Panc1 (cell line): ENCODE data around the gene ISOC2. TPM values are rescaled to one million over a fixed set of nuclear protein-coding genes. Genes with fewer than 3 reads are reported as not detected.
"Not testable (repeated sequence)": the region's sequence is repeated elsewhere in the genome, so short reads cannot be mapped to it uniquely, and the experiment has no call there.

ENCODE experiments used
- ATAC-seq: fragments of 200-7000 bp; cut with Tn5 transposase; 2 replicates; pipeline ENCODE4 v1.9.1; 2020; ENCODE audit warnings: mild to moderate bottlenecking, moderate library complexity
- BruUV-seq: library from RNA; stranded (reverse); fragments of 400-500 nt; replicated peaks from 2 replicates; lab custom pipeline; 2021; lab: Mats Ljungman, UMichigan
- CTCF ChIA-PET: fragments of 300-600 bp; sonication (Branson Sonifier 250); formaldehyde crosslinking; loops from one replicate; lab custom pipeline; 2022; ENCODE audit warnings: antibody characterized with exemption; lab: Charles Lee
- POLR2A ChIA-PET: fragments of 300-600 bp; sonication (Branson Sonifier 250); formaldehyde crosslinking; loops from one replicate; lab custom pipeline; 2022; ENCODE audit warnings: antibody characterized with exemption; lab: Charles Lee
- DNase-seq: peaks from one replicate; pipeline ENCODE4 v3.0.0-alpha.2; 2010; ENCODE audit warnings: low read depth, low spot score
- H3K27ac ChIP-seq: 2 replicates; pipeline ENCODE4 v1.5.1; 2011; ENCODE audit warnings: mild to moderate bottlenecking, low read length, inconsistent platforms
- H3K27me3 ChIP-seq: fragments of 200-500 bp; sonication (Bioruptor generic); 2 replicates; pipeline ENCODE4 v1.6.0; 2014; ENCODE audit warnings: low read length, inconsistent platforms; ENCODE audit not compliant: control insufficient read depth, insufficient read depth
- H3K36me3 ChIP-seq: fragments of 200-500 bp; sonication (Bioruptor generic); 2 replicates; pipeline ENCODE4 v1.5.1; 2014; ENCODE audit warnings: inconsistent platforms, mild to moderate bottlenecking, low read length, moderate library complexity; ENCODE audit not compliant: control insufficient read depth, insufficient read depth
- H3K4me1 ChIP-seq: 2 replicates; pipeline ENCODE4 v1.5.1; 2011; ENCODE audit warnings: inconsistent platforms, mild to moderate bottlenecking, low read length, moderate library complexity; ENCODE audit not compliant: control insufficient read depth, insufficient read depth
- H3K4me3 ChIP-seq, 2 experiments: 2 replicates each; pipeline ENCODE4 v1.5.1; 2011 to 2012; ENCODE audit warnings: low read depth in 2 of 2, low read length in 2 of 2, mild to moderate bottlenecking in 2 of 2, inconsistent platforms in 1 of 2, moderate library complexity in 1 of 2
- H3K9me3 ChIP-seq: fragments of 200-500 bp; sonication (Bioruptor generic); 2 replicates; pipeline ENCODE4 v1.5.1; 2014; ENCODE audit warnings: low read depth, mild to moderate bottlenecking, inconsistent platforms, low read length, moderate library complexity; ENCODE audit not compliant: control insufficient read depth, insufficient read depth
- POLR2AphosphoS5 ChIP-seq: IDR thresholded peaks from 2 replicates; pipeline ENCODE4 v1.6.1; 2012; ENCODE audit warnings: mild to moderate bottlenecking, low read depth, low read length, moderate library complexity
- SIN3A ChIP-seq: IDR thresholded peaks from 2 replicates; pipeline ENCODE4 v1.6.1; 2012; ENCODE audit warnings: low read depth, mild to moderate bottlenecking, low read length, moderate library complexity, borderline replicate concordance; ENCODE audit not compliant: insufficient read depth
- TCF7L2 ChIP-seq: IDR thresholded peaks from 2 replicates; pipeline ENCODE4 v1.6.1; 2011; ENCODE audit warnings: mild to moderate bottlenecking, low read depth, low read length, inconsistent platforms
- in situ Hi-C: cut with HindIII; loops from 2 replicates; pipeline ENCODE4 v1.10.0; 2016; ENCODE audit warnings: low sequenced_read_pairs, low pct_unique_long_range_greater_than_20kb
- intact Hi-C: fragments of 100-400 bp; cut with micrococcal nuclease; formaldehyde crosslinking; loops from one replicate; pipeline ENCODE4 v1.10.0; 2022; ENCODE audit not compliant: unreplicated experiment
- total RNA-seq: library from RNA; stranded (reverse); gene quantifications from one replicate; pipeline ENCODE4 v1.2.1, GENCODE V29; 2021; ENCODE audit not compliant: unreplicated experiment
- TF ChIP-seq, protein P1 (sequence below), 2 experiments: IDR thresholded peaks; 2 replicates each; pipeline ENCODE4 v1.6.1; 2011 to 2012; ENCODE audit warnings: low read depth in 2 of 2, control low read depth in 1 of 2, low read length in 1 of 2, mild to moderate bottlenecking in 1 of 2, moderate library complexity in 1 of 2; ENCODE audit not compliant: insufficient read depth in 1 of 2

ISOC2 gene
- total RNA-seq, 1 experiment from 2014 or later, result 150 TPM

DNA sequence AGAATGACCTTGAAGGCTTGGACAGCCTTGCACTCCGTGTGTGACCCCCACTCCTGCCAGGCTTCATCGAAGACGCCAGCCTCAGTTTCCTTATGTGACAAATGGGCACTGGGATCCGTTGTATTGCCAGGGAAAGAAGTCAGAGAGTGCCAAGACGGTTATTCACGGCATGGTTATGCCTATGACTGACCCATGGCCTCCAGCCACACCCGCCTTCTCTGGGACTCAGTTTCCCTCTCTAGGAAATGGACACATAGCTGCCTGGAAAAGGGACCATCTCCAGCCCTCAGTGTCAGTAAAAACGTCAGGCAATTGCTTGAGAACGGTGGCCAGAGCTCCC lies 52.9 kb downstream of the ISOC2 start:
- POLR2A ChIA-PET, result no interaction called here
- DNase-seq (no peak), ATAC-seq (no peak)
- CTCF ChIA-PET, result no interaction called here
- Histone ChIP-seq H3K4me3 (peak overlapping the region; percentile 85 to 88), H3K27ac (peak overlapping the region; percentile 100), H3K36me3 (peaks cover 18% of the 10 kb centered on the region), H3K4me1 (peaks cover 23% of the 10 kb centered on the region), H3K27me3 (no peaks in the 10 kb centered on the region), H3K9me3 (peaks cover 6% of the 10 kb centered on the region; the same call in 1 of the 2 replicates)
- TF ChIP-seq TCF7L2, result 0 out of 2 replicates have a peak, but pooled peaks have one; percentile 14
- no peak for TF ChIP-seq SIN3A
- TF ChIP-seq, protein P1, sequence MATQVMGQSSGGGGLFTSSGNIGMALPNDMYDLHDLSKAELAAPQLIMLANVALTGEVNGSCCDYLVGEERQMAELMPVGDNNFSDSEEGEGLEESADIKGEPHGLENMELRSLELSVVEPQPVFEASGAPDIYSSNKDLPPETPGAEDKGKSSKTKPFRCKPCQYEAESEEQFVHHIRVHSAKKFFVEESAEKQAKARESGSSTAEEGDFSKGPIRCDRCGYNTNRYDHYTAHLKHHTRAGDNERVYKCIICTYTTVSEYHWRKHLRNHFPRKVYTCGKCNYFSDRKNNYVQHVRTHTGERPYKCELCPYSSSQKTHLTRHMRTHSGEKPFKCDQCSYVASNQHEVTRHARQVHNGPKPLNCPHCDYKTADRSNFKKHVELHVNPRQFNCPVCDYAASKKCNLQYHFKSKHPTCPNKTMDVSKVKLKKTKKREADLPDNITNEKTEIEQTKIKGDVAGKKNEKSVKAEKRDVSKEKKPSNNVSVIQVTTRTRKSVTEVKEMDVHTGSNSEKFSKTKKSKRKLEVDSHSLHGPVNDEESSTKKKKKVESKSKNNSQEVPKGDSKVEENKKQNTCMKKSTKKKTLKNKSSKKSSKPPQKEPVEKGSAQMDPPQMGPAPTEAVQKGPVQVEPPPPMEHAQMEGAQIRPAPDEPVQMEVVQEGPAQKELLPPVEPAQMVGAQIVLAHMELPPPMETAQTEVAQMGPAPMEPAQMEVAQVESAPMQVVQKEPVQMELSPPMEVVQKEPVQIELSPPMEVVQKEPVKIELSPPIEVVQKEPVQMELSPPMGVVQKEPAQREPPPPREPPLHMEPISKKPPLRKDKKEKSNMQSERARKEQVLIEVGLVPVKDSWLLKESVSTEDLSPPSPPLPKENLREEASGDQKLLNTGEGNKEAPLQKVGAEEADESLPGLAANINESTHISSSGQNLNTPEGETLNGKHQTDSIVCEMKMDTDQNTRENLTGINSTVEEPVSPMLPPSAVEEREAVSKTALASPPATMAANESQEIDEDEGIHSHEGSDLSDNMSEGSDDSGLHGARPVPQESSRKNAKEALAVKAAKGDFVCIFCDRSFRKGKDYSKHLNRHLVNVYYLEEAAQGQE (IDR thresholded peaks at IDR 0.05; ENCODE audit: insufficient read depth in 1 of 2, low read depth in 2 of 2, low read length in 1 of 2), result no peak
- in situ Hi-C loops, result no loop called here
- intact Hi-C loops, result no loop called here
- BruUV-seq, result no TSS peak

DNA sequence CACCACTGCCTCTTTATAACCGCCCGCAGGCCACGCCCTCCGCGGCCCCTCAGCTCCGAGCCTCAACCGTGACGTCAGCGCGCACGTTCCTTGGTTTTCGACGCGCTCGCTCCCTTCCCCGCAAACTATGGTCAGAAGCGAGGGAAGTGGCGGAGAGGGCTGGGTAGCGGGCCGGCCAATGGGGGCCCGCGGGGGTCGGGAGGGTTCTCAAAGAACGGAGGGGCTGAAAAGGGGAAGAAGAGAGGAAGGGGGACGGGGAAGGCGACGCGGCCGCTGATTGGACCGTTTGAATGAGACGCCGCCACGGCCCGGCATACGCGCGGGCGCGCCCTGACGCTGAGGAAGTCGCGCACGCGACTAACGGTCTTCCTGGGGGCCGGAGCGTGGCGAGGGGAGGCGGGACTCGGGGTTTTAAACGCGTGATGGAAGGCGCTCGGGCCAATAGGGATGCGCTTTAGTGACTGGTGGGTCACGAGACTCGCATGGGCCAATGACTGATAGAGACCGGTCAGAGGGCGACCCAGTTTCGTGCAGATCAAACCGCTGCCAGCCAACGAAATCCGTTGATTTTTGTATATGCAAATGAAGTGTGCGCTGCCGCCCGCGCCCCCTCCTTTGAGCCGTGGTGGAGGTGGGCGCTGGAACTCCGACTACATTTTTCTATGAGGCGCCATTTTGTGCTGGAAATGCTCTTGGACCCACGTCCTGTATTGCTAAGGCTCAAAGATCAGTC lies 53.5 kb downstream of the ISOC2 start:
- DNase-seq (peak; percentile 95), ATAC-seq (peak; percentile 92)
- CTCF ChIA-PET, result interaction anchor here (0.7 kb wide), 1 partner anchor 120 kb away, joined by 5 read pairs; no protein-coding TSS in a partner anchor

DNA sequence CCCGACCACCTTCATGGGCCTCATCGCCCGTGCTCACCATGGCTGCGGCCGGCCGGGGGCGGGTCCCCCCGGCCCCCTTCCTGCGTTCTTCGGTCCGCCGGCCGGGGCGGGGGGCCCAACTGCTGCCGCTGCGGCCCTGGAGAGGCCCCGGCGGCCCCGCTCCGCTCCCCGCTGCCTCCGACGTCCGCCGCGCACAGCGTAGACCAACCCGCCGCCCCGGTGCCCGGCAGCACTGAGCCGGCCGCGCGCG lies 54.0 kb downstream of the ISOC2 start, which contains the start of gene UBE2S:
UBE2S (minus strand) TSS at position 239 of the 250 bp plus-strand sequence; CDS start at position 40, 199 bp downstream.
- in situ Hi-C loops, H3K27me3 ChIP-seq, H3K9me3 ChIP-seq, intact Hi-C loops, BruUV-seq, DNase-seq: not testable (repeated sequence)
- Histone ChIP-seq H3K36me3 (peaks cover 24% of the 10 kb centered on the region), H3K27ac (peak within 1 kb of the TSS; percentile 100), H3K4me1 (peaks cover 29% of the 10 kb centered on the region), H3K4me3 (peak within 1 kb of the TSS; percentile 85 to 88)
- peak; percentile 98 for TF ChIP-seq POLR2AphosphoS5
- POLR2A ChIA-PET, result interaction anchor here (0.6 to 0.7 kb wide), 3 partner anchors 10 to 192 kb away, joined by 3 to 9 read pairs (median 7); partner anchors contain the start of gene FIZ1
- ATAC-seq, result peak; percentile 28; the same call in 1 of the 2 replicates
- CTCF ChIA-PET, result interaction anchor here (0.7 kb wide), 1 partner anchor 119 kb away, joined by 5 read pairs; no protein-coding TSS in a partner anchor

More for the DNA sequence above, 53.5 kb downstream of the ISOC2 start:
- peaks cover 6% of the 10 kb centered on the region; the same call in 1 of the 2 replicates for H3K9me3 ChIP-seq
- H3K4me1 ChIP-seq, result peaks cover 26% of the 10 kb centered on the region
- TF ChIP-seq TCF7L2 (peak; percentile 85), SIN3A (no peak)
- H3K36me3 ChIP-seq, result peaks cover 20% of the 10 kb centered on the region
- intact Hi-C loops, result no loop called here
- no peaks in the 10 kb centered on the region for H3K27me3 ChIP-seq
- peak overlapping the region; percentile 100 for H3K27ac ChIP-seq
- BruUV-seq, result TSS peak; percentile 87
- POLR2A ChIA-PET, result interaction anchor here (0.6 to 0.7 kb wide), 3 partner anchors 11 to 191 kb away, joined by 3 to 9 read pairs (median 7); partner anchors contain the start of gene FIZ1
- H3K4me3 ChIP-seq, result peak overlapping the region; percentile 85 to 88
- in situ Hi-C loops, result no loop called here
